ENCODE results near the gene MRTFB.

MRTFB gene

GRCh38 chr16:14223632-14224031 lies 152.5 kb downstream of the MRTFB start:
- CTCF ChIA-PET: no interaction called here
- POLR2A ChIA-PET: no interaction called here
- TF ChIP-seq ZNF384 (IDR thresholded peaks at IDR 0.05) (no peak), FOXK2 (IDR thresholded peaks at IDR 0.05) (no peak), FOXM1 (IDR thresholded peaks at IDR 0.05; ENCODE audit: borderline replicate concordance) (no peak), ELF4 (IDR thresholded peaks at IDR 0.05) (no peak), SP1 (IDR thresholded peaks at IDR 0.05) (no peak), BHLHE40 (IDR thresholded peaks at IDR 0.05; ENCODE audit: borderline replicate concordance) (no peak), ARNT (IDR thresholded peaks at IDR 0.05) (no peak)
- DNase-seq (ENCODE audit: extremely low spot score): no peak

DNA sequence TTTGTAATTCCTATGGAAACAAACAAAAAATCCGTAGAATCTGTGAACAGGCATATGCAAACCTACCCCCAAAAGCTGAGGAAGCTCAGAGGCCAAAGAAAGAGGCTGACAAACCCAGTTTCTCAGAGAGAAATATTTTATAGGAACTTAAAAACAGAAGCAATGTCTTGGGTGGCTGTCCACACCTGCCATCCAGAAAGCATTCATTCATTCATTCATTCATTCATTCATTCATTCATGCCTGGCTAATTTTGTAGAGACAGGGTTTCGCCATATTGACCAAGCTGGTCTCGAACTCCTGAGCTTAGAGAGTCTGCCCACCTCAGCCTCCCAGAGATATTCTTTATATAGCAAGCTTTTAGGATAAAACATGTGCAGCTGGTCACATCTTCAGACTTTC lies 154.3 kb downstream of the MRTFB start:
- TF ChIP-seq FOXK2 (IDR thresholded peaks at IDR 0.05) (no peak), LEF1 (IDR thresholded peaks at IDR 0.05; ENCODE audit: borderline replicate concordance) (no peak), SP1 (IDR thresholded peaks at IDR 0.05) (no peak), L3MBTL2 (conservative IDR thresholded peaks at IDR 0.05) (no peak), CTBP1 (IDR thresholded peaks at IDR 0.05; ENCODE audit: borderline replicate concordance) (no peak), HDGF (IDR thresholded peaks at IDR 0.05; ENCODE audit: borderline replicate concordance) (no peak), NFRKB (IDR thresholded peaks at IDR 0.05) (no peak), TARDBP (IDR thresholded peaks at IDR 0.05) (no peak), FOXM1 (IDR thresholded peaks at IDR 0.05; ENCODE audit: borderline replicate concordance) (no peak), ZNF384 (IDR thresholded peaks at IDR 0.05) (no peak), ELF4 (IDR thresholded peaks at IDR 0.05) (no peak), SUZ12 (IDR thresholded peaks at IDR 0.05) (no peak), BHLHE40 (IDR thresholded peaks at IDR 0.05; ENCODE audit: borderline replicate concordance) (no peak), FOXA1 (IDR thresholded peaks at IDR 0.05) (no peak), ARNT (IDR thresholded peaks at IDR 0.05) (no peak)
- TF ChIP-seq, protein P1, sequence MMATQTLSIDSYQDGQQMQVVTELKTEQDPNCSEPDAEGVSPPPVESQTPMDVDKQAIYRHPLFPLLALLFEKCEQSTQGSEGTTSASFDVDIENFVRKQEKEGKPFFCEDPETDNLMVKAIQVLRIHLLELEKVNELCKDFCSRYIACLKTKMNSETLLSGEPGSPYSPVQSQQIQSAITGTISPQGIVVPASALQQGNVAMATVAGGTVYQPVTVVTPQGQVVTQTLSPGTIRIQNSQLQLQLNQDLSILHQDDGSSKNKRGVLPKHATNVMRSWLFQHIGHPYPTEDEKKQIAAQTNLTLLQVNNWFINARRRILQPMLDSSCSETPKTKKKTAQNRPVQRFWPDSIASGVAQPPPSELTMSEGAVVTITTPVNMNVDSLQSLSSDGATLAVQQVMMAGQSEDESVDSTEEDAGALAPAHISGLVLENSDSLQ (IDR thresholded peaks at IDR 0.05): no peak
- ChIA-PET CTCF (no interaction called here), POLR2A (no interaction called here)
- DNase-seq (ENCODE audit: extremely low spot score): no peak

DNA sequence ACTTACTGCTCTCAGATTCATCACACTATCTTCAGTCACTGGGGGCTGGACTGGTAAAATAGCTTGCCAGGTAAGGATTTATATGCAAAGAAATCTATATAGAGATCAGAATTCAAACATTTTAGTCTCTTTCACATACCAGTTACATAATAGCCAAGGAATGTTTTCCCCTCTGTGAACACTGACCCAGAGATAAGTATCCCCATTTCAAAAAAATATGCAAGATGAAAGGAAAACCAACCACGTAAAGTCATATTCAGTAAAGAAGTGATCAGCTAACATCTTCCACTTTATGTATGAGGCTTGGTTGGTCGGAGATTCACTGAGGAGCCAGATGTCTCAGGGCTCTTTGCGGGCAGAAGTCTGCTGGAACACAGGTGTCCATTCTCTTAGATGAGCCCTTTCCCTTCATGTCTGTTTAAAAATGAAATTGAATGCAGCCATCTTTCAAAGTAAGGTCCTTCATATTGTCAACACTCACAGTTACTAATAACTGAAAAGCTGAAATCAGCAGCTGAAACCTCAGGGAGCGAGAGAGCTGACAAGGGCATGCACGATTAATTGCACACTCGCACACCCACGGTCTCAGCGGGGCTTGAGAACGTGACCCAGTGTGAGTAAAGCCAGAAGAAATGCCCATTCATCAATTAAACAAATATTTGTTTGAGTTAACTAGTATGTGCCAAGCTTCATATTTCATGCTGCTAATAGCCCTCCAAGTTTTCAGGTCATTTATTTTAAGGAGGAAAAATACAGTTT lies 161.2 kb downstream of the MRTFB start:
- DNase-seq (ENCODE audit: extremely low spot score): no peak
- POLR2A ChIA-PET: no interaction called here
- no peak for TF ChIP-seq SP1 (IDR thresholded peaks at IDR 0.05)
- TF ChIP-seq FOXK2 (IDR thresholded peaks at IDR 0.05): no peak
- no peak for TF ChIP-seq FOXM1 (IDR thresholded peaks at IDR 0.05; ENCODE audit: borderline replicate concordance)
- TF ChIP-seq FOXA1 (IDR thresholded peaks at IDR 0.05): no peak
- no peak for TF ChIP-seq ZNF384 (IDR thresholded peaks at IDR 0.05)
- no peak for TF ChIP-seq NFRKB (IDR thresholded peaks at IDR 0.05)
- TF ChIP-seq ARNT (IDR thresholded peaks at IDR 0.05): no peak
- no peak for TF ChIP-seq LEF1 (IDR thresholded peaks at IDR 0.05; ENCODE audit: borderline replicate concordance)
- TF ChIP-seq TARDBP (IDR thresholded peaks at IDR 0.05): no peak
- no peak for TF ChIP-seq HDGF (IDR thresholded peaks at IDR 0.05; ENCODE audit: borderline replicate concordance)
- CTCF ChIA-PET: no interaction called here

- DNase-seq (ENCODE audit: extremely low spot score): no peak
- ChIA-PET CTCF (interaction anchor here (1.1 kb wide), 1 partner anchor 13 kb away, joined by 4 read pairs; no protein-coding TSS in a partner anchor), POLR2A (no interaction called here)
- TF ChIP-seq SP1 (IDR thresholded peaks at IDR 0.05) (no peak), FOXM1 (IDR thresholded peaks at IDR 0.05; ENCODE audit: borderline replicate concordance) (no peak), FOXK2 (IDR thresholded peaks at IDR 0.05) (no peak), ZNF384 (IDR thresholded peaks at IDR 0.05) (no peak), SUZ12 (IDR thresholded peaks at IDR 0.05) (no peak), LEF1 (IDR thresholded peaks at IDR 0.05; ENCODE audit: borderline replicate concordance) (no peak), ELF4 (IDR thresholded peaks at IDR 0.05) (no peak), L3MBTL2 (conservative IDR thresholded peaks at IDR 0.05) (no peak), BHLHE40 (IDR thresholded peaks at IDR 0.05; ENCODE audit: borderline replicate concordance) (no peak), FOXA1 (IDR thresholded peaks at IDR 0.05) (no peak), ARNT (IDR thresholded peaks at IDR 0.05) (no peak), TARDBP (IDR thresholded peaks at IDR 0.05) (no peak), NFRKB (IDR thresholded peaks at IDR 0.05) (no peak), HDGF (IDR thresholded peaks at IDR 0.05; ENCODE audit: borderline replicate concordance) (no peak), CTBP1 (IDR thresholded peaks at IDR 0.05; ENCODE audit: borderline replicate concordance) (no peak)
- TF ChIP-seq, protein P1 (IDR thresholded peaks at IDR 0.05): no peak
Measured at GRCh38 chr16:14236401-14236800, 165.3 kb downstream of the MRTFB start.

- POLR2A ChIA-PET: no interaction called here
- no peak for DNase-seq (ENCODE audit: extremely low spot score)
- TF ChIP-seq BHLHE40 (IDR thresholded peaks at IDR 0.05; ENCODE audit: borderline replicate concordance) (no peak), ELF4 (IDR thresholded peaks at IDR 0.05) (no peak), TARDBP (IDR thresholded peaks at IDR 0.05) (no peak), NFRKB (IDR thresholded peaks at IDR 0.05) (no peak), CTBP1 (IDR thresholded peaks at IDR 0.05; ENCODE audit: borderline replicate concordance) (no peak), SP1 (IDR thresholded peaks at IDR 0.05) (no peak), ARNT (IDR thresholded peaks at IDR 0.05) (no peak), HDGF (IDR thresholded peaks at IDR 0.05; ENCODE audit: borderline replicate concordance) (no peak), FOXM1 (IDR thresholded peaks at IDR 0.05; ENCODE audit: borderline replicate concordance) (no peak), ZNF384 (IDR thresholded peaks at IDR 0.05) (no peak), FOXA1 (IDR thresholded peaks at IDR 0.05) (no peak), L3MBTL2 (conservative IDR thresholded peaks at IDR 0.05) (no peak), SUZ12 (IDR thresholded peaks at IDR 0.05) (no peak)
- TF ChIP-seq, protein P1 (IDR thresholded peaks at IDR 0.05): no peak
- CTCF ChIA-PET: no interaction called here
Measured at GRCh38 chr16:14238756-14239155, 167.6 kb downstream of the MRTFB start.

DNA sequence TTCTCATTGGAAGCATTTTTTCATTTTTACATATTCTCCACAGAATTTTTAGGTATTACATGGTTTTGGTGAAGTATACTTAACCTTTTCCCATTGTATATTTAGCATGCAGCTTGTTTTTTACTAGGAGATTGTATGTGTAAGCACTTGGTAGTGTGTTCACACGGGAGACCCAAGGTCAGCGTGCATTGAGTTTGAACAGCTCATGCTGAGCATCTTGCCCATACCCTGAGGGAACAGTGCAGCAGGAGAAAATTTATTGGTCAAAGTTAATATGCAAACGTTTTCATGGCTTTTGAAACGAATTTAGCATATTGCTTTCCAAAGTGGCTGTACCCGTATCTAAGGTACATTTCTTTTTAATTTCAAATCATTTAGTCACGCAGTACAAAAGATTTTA lies 168.7 kb downstream of the MRTFB start:
- ChIA-PET POLR2A (no interaction called here), CTCF (interaction anchor here (0.6 kb wide), 1 partner anchor 17 kb away, joined by 3 read pairs; no protein-coding TSS in a partner anchor)
- DNase-seq (ENCODE audit: extremely low spot score): no peak
- no peak for TF ChIP-seq FOXA1 (IDR thresholded peaks at IDR 0.05)

Data from HEK293T (cell line).